K562 (cell line): ENCODE data around the gene TMEM144. TPM values are rescaled to one million over a fixed set of nuclear protein-coding genes. Genes with fewer than 3 reads are reported as not detected.

ENCODE experiments used
- ATAC-seq: fragments of 200-7000 bp; cut with Tn5 transposase; 3 replicates; pipeline ENCODE4 v1.9.1; 2020; ENCODE audit warnings: moderate library complexity
- BruUV-seq: library from RNA; stranded (reverse); fragments of 400-500 nt; replicated peaks from 2 replicates; lab custom pipeline; 2021; lab: Mats Ljungman, UMichigan
- CTCF ChIA-PET: fragments of 300-600 bp; formaldehyde crosslinking; extraction: SDS; loops from one replicate; lab custom pipeline; 2021; ENCODE audit warnings: low intra/inter-chr PET ratio; lab: Yijun Ruan, JAX
- POLR2A ChIA-PET: fragments of 300-600, 350-650 bp; sonication (Branson Sonifier 250); formaldehyde crosslinking; extraction: SDS; loops from one replicate; lab custom pipeline; 2021; ENCODE audit warnings: antibody characterized with exemption, inconsistent platforms; lab: Yijun Ruan, JAX
- DNase-seq, 4 experiments: peaks; one replicate each; pipeline versions ENCODE4 v3.0.0 to v3.0.0-alpha.2; 2011 to 2018; ENCODE audit warnings: low spot score in 3 of 4, mixed read lengths in 3 of 4; ENCODE audit errors: extremely low read depth in 1 of 4
- FAIRE-seq: peaks from 2 replicates; lab custom pipeline; 2011; peaks lifted over from hg19 to GRCh38; lab: Jason Lieb, UNC
- H2AFZ ChIP-seq: 2 replicates; pipeline ENCODE4 v1.6.0; 2011; ENCODE audit warnings: low read depth, low read length, control low read depth, inconsistent platforms
- H3K27ac ChIP-seq: fragments of 200-600 bp; 3 replicates; pipeline ENCODE4 v1.8.0; 2011; ENCODE audit warnings: low read depth, mild to moderate bottlenecking, control low read depth, inconsistent platforms, low read length, moderate library complexity, mixed read lengths; ENCODE audit errors: extremely low read depth
- H3K27me3 ChIP-seq, 2 experiments: fragments of 300-600 bp in 1 of 2; 2 replicates in 1 of 2; 3 replicates in 1 of 2; pipeline versions ENCODE4 v1.6.0 to v1.8.0; 2011; ENCODE audit warnings: inconsistent platforms in 2 of 2, low read length in 2 of 2, mild to moderate bottlenecking in 1 of 2, mixed read lengths in 1 of 2, moderate library complexity in 1 of 2; ENCODE audit not compliant: control insufficient read depth in 2 of 2, insufficient read depth in 2 of 2
- H3K36me3 ChIP-seq: fragments of 300-600 bp; 3 replicates; pipeline ENCODE4 v1.8.0; 2011; ENCODE audit warnings: mild to moderate bottlenecking, low read length, inconsistent platforms; ENCODE audit not compliant: control insufficient read depth, insufficient read depth
- H3K4me1 ChIP-seq, 2 experiments: fragments of 200-600 bp in 1 of 2; replicated peaks in 1 of 2; 2 replicates in 1 of 2; 3 replicates in 1 of 2; pipeline versions ENCODE4 v1.5.1 to v1.8.0; 2011; ENCODE audit warnings: inconsistent platforms in 2 of 2, low read length in 2 of 2, mild to moderate bottlenecking in 1 of 2, mixed read lengths in 1 of 2, moderate library complexity in 1 of 2; ENCODE audit not compliant: control insufficient read depth in 2 of 2, insufficient read depth in 2 of 2
- H3K4me2 ChIP-seq: 2 replicates; pipeline ENCODE4 v1.6.1; 2011; ENCODE audit warnings: low read length, control low read depth, inconsistent platforms, mixed read lengths; ENCODE audit not compliant: insufficient read depth
- H3K4me3 ChIP-seq: fragments of 200-600 bp; sonication (generic), shearing (Covaris generic); 2 replicates; pipeline ENCODE4 v1.5.1; 2016; ENCODE audit warnings: control low read depth, inconsistent platforms
- H3K79me2 ChIP-seq: fragments of 200-600 bp; 3 replicates; pipeline ENCODE4 v1.8.0; 2011; ENCODE audit warnings: low read length, inconsistent platforms; ENCODE audit not compliant: control insufficient read depth, insufficient read depth
- H3K9ac ChIP-seq, 2 experiments: 2 replicates each; pipeline versions ENCODE4 v1.6.0 to v1.6.1; 2011; ENCODE audit warnings: low read depth in 2 of 2, low read length in 2 of 2, control low read depth in 1 of 2, inconsistent platforms in 1 of 2, mild to moderate bottlenecking in 1 of 2, mixed read lengths in 1 of 2; ENCODE audit not compliant: insufficient read depth in 1 of 2
- H3K9me1 ChIP-seq: one replicate; pipeline ENCODE4 v1.6.0; 2011; ENCODE audit warnings: inconsistent platforms, mild to moderate bottlenecking, low read length, moderate library complexity; ENCODE audit not compliant: control insufficient read depth, insufficient read depth
- H3K9me3 ChIP-seq: replicated peaks from 2 replicates; pipeline ENCODE4 v1.5.1; 2011; ENCODE audit warnings: low read depth, low read length, inconsistent platforms; ENCODE audit not compliant: control insufficient read depth, insufficient read depth
- H4K20me1 ChIP-seq: replicated peaks from 2 replicates; pipeline ENCODE4 v1.6.1; 2011; ENCODE audit warnings: low read length, inconsistent platforms, mixed read lengths; ENCODE audit not compliant: control insufficient read depth, insufficient read depth
- ARID1B ChIP-seq: fragments of 450-650 bp; IDR thresholded peaks from 2 replicates; pipeline ENCODE4 v1.6.1; 2016; ENCODE audit warnings: antibody characterized with exemption, mild to moderate bottlenecking, inconsistent platforms
- ID3 ChIP-seq, 2 experiments: fragments of 250-450 bp in 1 of 2; fragments of 450-650 bp in 1 of 2; sonication (Bioruptor Pico) in 1 of 2; IDR thresholded peaks; 2 replicates each; pipeline versions ENCODE4 v1.6.1 to v1.8.0; 2016 to 2021; ENCODE audit warnings: mild to moderate bottlenecking in 2 of 2, moderate library complexity in 2 of 2, missing compliant biosample characterization in 1 of 2, missing genetic modification characterization in 1 of 2
- NR1H2 ChIP-seq: sonication (generic); formaldehyde crosslinking; IDR thresholded peaks from 2 replicates; pipeline ENCODE4 v1.4.0; 2020; ENCODE audit warnings: mild to moderate bottlenecking, missing genetic modification reagents
- PCBP2 ChIP-seq: fragments of 200-400 bp; formaldehyde crosslinking; IDR thresholded peaks from 2 replicates; pipeline ENCODE4 v1.6.1; 2018; ENCODE audit warnings: low read length, low read depth, mild to moderate bottlenecking, moderate library complexity; ENCODE audit not compliant: poor library complexity, severe bottlenecking
- REST ChIP-seq, 2 experiments: fragments of 450-650 bp; formaldehyde crosslinking in 1 of 2; IDR thresholded peaks; 2 replicates each; pipeline versions ENCODE4 v1.4.0 to v1.6.1; 2014 to 2020; ENCODE audit warnings: mild to moderate bottlenecking in 2 of 2, borderline replicate concordance in 1 of 2, low read depth in 1 of 2
- SMC3 ChIP-seq: conservative IDR thresholded peaks from 2 replicates; pipeline ENCODE4 v1.6.1; 2011; ENCODE audit warnings: low read depth, low read length, improper control_type of control experiment; ENCODE audit not compliant: insufficient read depth
- TEAD4 ChIP-seq, 2 experiments: sonication (generic) in 1 of 2; formaldehyde crosslinking in 1 of 2; IDR thresholded peaks; 2 replicates each; pipeline versions ENCODE4 v1.6.1 to v1.8.0; 2012 to 2022; ENCODE audit warnings: borderline replicate concordance in 1 of 2, inconsistent platforms in 1 of 2, low read length in 1 of 2, mild to moderate bottlenecking in 1 of 2, missing genetic modification reagents in 1 of 2
- WGBS: fragments of 100-300 bp; shearing (Covaris generic); methylation state at CpG from one replicate; pipeline ENCODE4 v1.1.6; 2016; ENCODE audit warnings: low coverage, mixed read lengths; ENCODE audit not compliant: insufficient coverage; ENCODE audit errors: missing lambda C conversion rate; 5-methylcytosine and 5-hydroxymethylcytosine counted together
- in situ Hi-C: fragments of 300-500 bp; cut with MboI; formaldehyde crosslinking; loops from 4 replicates; pipeline ENCODE4 v1.15.0; 2018; ENCODE audit warnings: inconsistent platforms, mixed read lengths
- intact Hi-C: fragments of 100-400 bp; cut with micrococcal nuclease; formaldehyde crosslinking; loops from 2 replicates; pipeline ENCODE4 v1.14.2; 2022
- polyA plus RNA-seq, 8 experiments: library from polyadenylated mRNA; depleted of rRNA in 4 of 8; stranded (reverse) in 5 of 8; unstranded in 3 of 8; fragments of >200 nt; fragmentation: Nextera tagmentation in 2 of 8; fragmentation: Illumina TruSeq in 1 of 8; extraction: Ambion mirVana in 2 of 8; extraction: Trizol in 1 of 8; gene quantifications; 2 replicates each; pipeline versions ENCODE4 v1.2.1 to v1.2.3, GENCODE V29; 2011 to 2014; ENCODE audit warnings: inconsistent platforms in 1 of 8, missing spikeins in 1 of 8
- total RNA-seq, 7 experiments: library from RNA; depleted of rRNA in 6 of 7; stranded (reverse); fragments of >200 nt in 6 of 7; fragmentation: Illumina TruSeq in 2 of 7; extraction: Trizol in 2 of 7; gene quantifications; 2 replicates each; pipeline versions ENCODE4 v1.2.1 to v1.2.3, GENCODE V29; 2011 to 2021; ENCODE audit warnings: low replicate concordance in 1 of 7
- TF ChIP-seq, protein P1 (sequence below): fragments of 450-650 bp; IDR thresholded peaks from 2 replicates; pipeline ENCODE4 v1.6.1; 2016

The TMEM144 gene
- total and polyA plus RNA-seq, 9 of the 15 experiments (the other 6 are each of a cell fraction or from before 2014, with no cell fraction given): 4.0 to 12.0 (median 6.1) TPM

GRCh38 chr4:158172261-158173258 is 37.7 kb upstream of the TMEM144 start, which contains the start of gene GASK1B:
Gene GASK1B, minus strand, starts transcription at chr4:158173025. Its CDS starts 1,650 bp downstream, at chr4:158171375.
- Histone ChIP-seq H3K27me3 (0 out of 5 replicates have a peak, but pooled peaks cover 0 to 5% of the 10 kb centered on the region in 2 experiments), H3K9me3 (no peaks in the 10 kb centered on the region), H4K20me1 (no peaks in the 10 kb centered on the region), H3K4me2 (peak within 1 kb of the TSS; percentile 29; the same call in 1 of the 2 replicates), H3K4me1 (peaks cover 5 to 7% of the 10 kb centered on the region in 2 experiments; a peak in 4 of 5 replicates), H2AFZ (peak within 1 kb of the TSS; percentile 79), H3K9ac (no peak within 1 kb of the TSS), H3K36me3 (no peaks in the 10 kb centered on the region), H3K27ac (no peak within 1 kb of the TSS), H3K79me2 (no peaks in the 10 kb centered on the region), H3K9me1 (no peaks in the 10 kb centered on the region), H3K4me3 (no peak within 1 kb of the TSS)
- ChIA-PET CTCF (interaction anchor here (2.4 kb wide), 1 partner anchor 180 kb away, joined by 15 read pairs; no protein-coding TSS in a partner anchor), POLR2A (no interaction called here)
- 13% methylated on average over 11 of the region's 12 CpGs for WGBS
- in situ Hi-C loops: no loop called here
- ATAC-seq (peak; percentile 81), DNase-seq (peak in 3 of 4 experiments; percentile 14 to 61 (median 42)), FAIRE-seq (peak; percentile 76)
- no TSS peak for BruUV-seq
- intact Hi-C loops: loop anchor here (1.0 to 5.0 kb wide), 2 partner anchors 85 to 180 kb away; no protein-coding TSS in a partner anchor
- no peak for TF ChIP-seq NR1H2 (CRISPR knock-in tag)
- no peak for TF ChIP-seq ID3 (CRISPR knock-in tag; IDR thresholded peaks at IDR 0.05)
- no peak for TF ChIP-seq ID3 (tag; IDR thresholded peaks at IDR 0.05)
- TF ChIP-seq ARID1B: no peak
- 0 out of 2 replicates have a peak, but pooled peaks have one; percentile 20 for TF ChIP-seq SMC3
- peak; percentile 18; the same call in 1 of the 2 replicates for TF ChIP-seq TEAD4 (IDR thresholded peaks at IDR 0.05; ENCODE audit: low read length)
- no peak for TF ChIP-seq TEAD4 (CRISPR knock-in tag; IDR thresholded peaks at IDR 0.05; ENCODE audit: borderline replicate concordance)
- peak; percentile 23; the same call in 1 of the 2 replicates for TF ChIP-seq REST (IDR thresholded peaks at IDR 0.05; ENCODE audit: borderline replicate concordance)
- TF ChIP-seq REST (CRISPR knock-in tag; IDR thresholded peaks at IDR 0.05; ENCODE audit: low read depth): no peak
- TF ChIP-seq PCBP2: no peak
- TF ChIP-seq, protein P1, sequence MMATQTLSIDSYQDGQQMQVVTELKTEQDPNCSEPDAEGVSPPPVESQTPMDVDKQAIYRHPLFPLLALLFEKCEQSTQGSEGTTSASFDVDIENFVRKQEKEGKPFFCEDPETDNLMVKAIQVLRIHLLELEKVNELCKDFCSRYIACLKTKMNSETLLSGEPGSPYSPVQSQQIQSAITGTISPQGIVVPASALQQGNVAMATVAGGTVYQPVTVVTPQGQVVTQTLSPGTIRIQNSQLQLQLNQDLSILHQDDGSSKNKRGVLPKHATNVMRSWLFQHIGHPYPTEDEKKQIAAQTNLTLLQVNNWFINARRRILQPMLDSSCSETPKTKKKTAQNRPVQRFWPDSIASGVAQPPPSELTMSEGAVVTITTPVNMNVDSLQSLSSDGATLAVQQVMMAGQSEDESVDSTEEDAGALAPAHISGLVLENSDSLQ: no peak
